HG03103 (cell line): ENCODE results near the gene GCAT.

ENCODE experiments used
- ATAC-seq: cut with Tn5 transposase; IDR thresholded peaks from one replicate; pipeline ENCODE4 v1.9.1; 2021; ENCODE audit warnings: low read depth; ENCODE audit not compliant: unreplicated experiment

Gene GCAT

DNA sequence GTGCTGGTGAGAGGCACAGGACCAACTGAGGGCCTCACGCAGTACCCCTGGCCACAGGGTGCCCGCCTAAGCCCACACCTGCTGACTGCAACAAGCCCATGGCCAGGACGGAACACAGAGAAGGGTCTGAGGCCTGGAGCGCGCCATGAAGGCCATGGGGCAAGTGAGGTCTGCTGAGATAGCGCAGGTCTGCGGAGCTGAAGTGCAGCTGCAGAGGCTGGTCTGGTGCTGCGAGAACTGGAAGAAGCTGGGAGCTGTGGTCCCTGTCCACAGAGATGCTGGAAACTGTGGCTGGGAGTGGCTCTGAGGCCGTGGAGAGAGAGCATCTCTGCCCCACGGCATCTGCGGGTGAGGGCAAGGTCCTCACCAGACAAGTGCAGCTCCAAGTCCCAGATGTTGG, 23.7 kb downstream of the GCAT start:
- no peak for ATAC-seq

DNA sequence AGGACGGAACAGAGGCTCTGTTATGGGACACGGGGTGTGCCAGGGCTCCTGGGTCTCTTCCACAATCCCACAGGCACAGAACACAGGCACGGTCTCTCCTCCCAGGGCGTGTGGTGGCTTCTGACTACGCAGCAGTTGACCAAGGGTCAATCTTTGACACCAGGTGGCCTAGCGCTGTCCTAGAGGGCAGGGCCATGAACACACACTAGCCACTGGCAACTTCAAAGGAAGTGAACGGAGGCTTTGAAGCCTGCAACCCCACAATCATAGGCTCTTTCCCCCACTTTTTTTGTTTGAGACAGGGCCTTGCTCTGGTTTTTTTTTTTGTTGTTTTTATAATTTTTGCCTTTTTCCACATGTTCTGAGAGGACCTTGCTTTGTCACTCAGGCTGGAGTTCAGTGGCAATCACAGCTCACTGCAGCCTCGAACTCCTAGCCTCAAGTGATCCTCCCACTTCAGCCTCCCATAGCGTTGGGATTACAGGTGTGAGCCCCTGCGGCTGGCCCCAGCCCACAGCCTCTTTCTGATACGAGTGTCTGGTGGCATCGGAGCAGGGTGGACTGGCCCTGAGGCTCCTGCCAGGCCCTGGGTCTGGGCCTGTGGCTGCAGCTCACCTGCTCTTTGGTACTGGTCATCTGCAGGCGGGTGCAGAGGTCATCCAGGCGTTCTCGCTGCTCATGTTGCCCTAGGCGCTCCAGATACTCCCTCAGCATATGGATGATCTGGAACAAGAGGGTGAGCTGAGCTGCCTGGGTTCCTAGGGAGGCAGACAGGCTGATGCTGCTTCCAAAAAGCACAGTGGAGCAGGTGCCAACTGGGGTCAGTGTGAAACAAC, 24.5 kb downstream of the GCAT start:
- ATAC-seq, result no peak

DNA sequence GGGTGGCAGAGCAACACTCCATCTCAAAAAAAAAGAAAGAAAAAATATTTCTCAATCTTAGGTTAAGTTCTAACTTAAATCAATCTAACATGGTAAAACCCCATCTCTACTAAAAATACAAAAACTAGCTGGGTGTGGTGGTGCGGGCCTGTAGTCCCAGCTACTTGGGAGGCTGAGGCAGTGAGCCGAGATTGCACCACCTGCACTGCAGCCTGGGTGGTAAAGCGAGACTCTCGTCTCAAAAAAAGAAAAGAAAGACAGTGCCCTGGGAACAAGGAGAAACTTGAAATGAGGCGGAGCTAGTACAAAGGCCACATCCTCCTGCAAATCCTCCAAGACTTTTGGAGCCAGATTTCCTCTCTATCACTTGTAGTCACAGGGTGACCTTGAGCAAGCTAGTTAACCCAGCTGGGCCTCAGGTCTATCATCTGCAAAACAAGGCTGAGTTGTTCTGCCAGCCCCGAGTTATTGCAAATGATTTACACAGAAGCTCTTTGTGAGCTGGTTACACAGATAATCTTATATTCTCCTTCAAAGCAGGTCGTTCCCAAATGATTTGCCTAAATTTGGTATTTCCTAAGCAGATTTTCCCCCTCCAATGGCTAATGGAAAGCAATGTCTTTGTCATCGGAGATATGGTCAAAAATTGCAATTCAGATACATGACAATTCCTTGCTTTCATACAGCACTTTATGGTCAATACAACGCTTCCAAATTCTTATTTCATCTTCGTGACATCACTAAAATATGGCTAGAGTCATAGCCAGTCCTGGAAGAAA, 34.5 kb downstream of the GCAT start:
- ATAC-seq, result no peak

DNA sequence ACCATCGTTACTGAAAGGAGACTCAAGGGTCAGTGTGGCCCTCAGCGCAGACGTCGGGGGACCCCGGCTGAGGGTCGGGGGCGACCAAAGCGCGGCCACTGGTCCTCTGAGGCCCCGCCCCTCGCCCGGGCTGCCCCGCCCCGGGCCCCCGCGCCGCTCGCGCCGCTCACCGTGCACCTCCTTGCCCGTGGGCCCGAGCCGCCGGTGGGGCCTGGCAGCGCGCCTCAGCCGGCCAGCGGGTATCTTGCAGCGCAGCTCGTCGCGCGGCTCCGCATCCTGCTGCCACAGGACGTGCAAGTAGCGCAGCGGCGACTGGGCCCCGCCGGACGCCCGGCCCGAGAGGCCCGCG, 36.0 kb downstream of the GCAT start:
- peak; percentile 34 for ATAC-seq

DNA sequence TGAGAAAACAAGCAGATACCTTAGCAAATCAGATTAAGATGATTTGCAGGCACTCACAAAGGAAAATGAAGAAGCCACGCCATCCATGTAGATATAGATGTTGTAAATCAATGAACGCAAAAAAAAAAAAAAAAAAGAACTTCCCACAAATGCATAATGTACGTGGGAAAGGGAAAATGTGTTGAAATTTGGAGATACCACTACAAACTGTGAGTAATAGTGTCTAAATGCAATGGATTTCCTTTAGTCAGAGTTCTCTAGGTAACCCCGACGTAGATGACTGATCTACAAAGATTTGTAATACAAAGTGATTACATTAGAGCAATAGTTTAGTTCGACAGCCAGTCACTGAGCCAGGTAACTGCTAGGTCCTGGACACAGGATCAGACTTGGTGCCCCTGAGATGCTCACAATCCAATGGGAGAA, 37.2 kb downstream of the GCAT start:
- no peak for ATAC-seq

DNA sequence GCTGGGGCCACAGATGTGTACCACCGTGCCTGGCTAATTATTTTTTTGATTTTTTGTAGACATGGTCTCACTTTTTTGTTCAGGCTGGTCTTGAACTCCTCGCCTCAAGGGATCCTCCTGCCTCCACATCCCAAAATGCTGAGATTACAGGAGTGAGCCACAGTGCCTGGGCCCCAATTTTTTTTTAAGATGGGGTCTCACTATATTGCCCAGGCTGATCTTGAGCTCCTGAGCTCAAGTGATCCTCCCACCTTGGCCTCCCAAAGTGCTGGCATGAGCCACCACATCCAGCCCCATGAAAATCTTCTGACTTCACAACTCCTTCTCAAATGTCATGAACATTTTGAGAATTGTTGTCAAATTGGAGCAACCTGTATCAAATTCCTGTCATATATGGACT, 38.7 kb downstream of the GCAT start:
- ATAC-seq, result no peak

DNA sequence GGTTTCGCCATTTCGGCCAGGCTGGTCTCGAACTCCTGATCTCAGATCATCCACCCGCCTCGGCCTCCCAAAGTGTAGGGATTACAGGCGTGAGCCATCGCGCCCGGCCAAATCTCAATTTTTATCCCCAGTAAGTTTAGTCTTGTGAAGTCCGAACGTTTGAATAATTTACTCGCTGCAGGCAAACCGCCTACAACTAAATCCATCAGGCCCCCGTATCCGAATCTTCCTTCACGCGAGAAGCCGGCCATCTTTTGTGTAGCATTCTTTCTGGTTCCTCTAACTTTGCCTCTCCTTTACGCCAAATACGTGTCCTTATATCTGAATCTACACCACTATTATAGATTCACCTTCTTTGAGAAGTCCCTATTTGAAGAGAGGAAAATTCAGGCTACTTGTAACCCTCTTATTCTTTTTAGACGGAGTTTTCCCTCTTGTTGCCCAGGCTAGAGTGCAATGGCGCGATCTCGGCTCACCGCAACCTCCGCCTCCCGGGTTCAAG, 40.9 kb downstream of the GCAT start:
- no peak for ATAC-seq

DNA sequence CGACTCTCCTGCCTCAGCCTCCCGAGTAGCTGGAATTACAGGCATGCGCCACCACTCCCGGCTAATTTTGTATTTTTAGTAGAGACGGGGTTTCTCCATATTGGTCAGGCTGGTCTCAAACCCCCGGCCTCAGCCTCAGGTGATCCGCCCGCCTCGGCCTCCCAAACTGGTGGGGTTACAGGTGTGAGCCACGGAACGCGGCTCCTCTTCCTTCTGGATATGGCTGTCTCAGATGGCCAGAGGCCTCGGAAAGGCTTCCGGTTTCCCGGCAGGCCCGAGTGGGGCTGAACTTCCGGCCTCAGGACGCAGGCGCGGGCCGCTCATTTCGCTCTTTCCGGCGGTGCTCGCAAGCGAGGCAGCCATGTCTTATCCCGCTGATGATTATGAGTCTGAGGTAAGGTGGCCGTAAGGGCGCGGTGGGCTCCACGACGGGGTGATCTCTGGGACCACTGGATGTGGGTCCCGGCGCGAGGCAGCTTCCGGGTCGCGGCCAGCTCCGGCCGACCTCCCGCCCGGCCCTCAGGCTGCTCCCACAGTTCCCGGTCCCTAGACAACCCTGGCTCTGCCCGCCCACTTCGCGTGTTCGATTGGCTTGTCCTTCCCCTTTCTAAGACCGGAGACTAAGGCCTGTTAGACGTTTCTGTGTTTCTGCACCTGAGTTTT, 41.5 kb downstream of the GCAT start, which contains the start of gene EIF3L:
EIF3L (plus strand) TSS at position 331 of the 663 bp plus-strand sequence; CDS start at position 362, 31 bp downstream.
- ATAC-seq, result no peak

DNA sequence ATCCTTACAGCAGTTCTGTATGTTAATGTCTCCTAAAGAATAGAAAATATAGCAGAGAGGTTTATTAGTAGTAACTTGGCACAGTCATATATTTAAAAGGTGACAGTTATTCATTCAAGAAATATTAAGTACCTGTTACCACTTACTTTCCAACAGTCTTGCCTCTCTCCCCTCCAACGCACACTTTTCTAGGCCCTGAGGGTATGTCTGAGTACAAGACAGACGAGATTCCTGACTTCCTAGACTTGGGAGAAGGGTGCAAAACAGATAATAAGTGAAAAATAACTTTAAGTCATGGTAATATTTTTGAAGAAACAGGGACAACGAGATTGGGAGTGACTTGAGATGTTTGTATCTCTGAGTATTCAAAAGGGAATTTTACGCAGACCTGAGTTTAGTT, 43.1 kb downstream of the GCAT start:
- no peak for ATAC-seq

DNA sequence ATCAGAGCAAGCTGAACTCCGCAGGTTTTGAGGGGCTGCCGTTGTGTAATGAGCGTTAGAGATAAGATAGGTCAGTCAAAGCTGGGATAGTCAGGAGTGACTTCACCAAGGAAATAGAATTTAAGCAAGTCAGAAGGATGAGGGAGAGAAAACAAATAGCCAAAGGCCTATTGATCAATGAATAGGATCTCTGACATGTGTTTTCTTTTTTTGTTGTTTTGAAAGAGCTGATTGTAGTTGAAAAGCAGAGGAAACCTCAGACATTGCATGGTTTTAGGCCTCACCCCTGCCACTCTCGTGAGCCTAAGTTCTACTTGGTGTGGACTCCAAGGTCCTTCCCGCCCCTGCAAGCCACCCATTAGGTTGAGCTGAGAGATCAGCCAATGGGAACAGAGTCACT, 44.7 kb downstream of the GCAT start:
- no peak for ATAC-seq

DNA sequence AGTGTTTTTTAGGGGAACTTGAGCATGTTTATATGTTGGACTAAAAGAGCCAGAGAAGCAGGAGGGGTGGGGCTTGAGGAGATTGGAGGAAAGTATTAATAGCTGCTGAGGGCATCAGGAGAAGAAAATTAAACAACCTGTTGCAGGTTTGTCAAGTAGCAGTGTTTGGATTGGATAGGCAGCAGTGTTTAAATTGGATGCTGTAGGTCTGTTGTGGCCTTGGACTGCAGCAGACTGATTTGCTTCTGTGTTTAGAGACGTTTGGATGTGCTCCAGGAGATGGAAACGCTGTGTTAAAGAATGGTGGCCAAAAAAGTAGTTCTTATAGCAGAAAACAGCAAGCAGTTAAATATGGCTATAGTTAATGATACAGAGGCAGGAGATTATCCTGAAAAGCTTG, 47.2 kb downstream of the GCAT start:
- ATAC-seq, result no peak

DNA sequence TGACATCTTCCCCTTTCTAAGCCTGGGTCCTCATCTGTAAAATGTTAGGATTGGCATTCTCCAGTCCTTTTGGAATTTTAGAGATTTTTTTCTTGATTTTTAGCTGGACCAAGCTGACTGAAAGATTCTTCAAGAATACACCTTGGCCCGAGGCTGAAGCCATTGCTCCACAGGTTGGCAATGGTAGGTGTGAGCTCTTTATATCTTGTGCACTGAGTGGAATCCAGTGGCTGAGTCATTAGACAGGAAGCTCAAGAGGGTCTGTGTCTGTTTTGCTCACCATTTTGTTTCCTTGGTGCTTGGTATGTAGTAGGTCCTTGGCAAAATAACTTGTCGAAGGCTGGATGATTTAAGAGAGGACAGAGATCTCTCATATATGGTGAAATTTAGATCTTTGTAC, 47.7 kb downstream of the GCAT start:
- no peak for ATAC-seq

DNA sequence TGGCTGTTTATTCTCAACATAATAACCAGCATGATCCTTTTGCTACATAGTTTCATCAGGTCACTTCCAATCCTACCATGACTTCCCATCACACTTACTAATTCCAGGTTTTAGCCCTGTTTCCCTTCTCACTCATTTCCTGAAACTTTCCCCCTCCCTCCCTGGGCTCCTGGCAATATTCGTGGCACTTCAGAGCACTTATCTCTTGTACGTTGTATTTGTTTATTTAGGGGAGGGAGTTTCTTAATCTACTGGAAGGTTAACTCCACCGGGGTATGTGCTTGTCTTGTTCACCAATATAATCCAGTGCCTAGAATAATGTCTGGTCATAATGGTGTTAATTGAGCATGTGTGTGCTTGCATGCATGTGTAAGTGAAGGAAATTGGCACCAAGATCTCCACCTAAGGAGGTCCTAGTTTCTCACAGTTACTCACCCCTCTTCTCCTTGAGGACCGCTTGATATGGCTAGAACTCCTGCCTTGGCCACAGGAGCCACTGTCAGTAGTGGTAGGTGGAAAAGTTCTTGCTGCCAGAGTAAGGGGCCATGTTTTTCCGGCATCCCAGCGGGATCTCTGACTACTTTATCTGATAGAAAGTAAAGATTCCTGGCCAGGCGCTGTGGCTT, 53.2 kb downstream of the GCAT start:
- ATAC-seq, result no peak

DNA sequence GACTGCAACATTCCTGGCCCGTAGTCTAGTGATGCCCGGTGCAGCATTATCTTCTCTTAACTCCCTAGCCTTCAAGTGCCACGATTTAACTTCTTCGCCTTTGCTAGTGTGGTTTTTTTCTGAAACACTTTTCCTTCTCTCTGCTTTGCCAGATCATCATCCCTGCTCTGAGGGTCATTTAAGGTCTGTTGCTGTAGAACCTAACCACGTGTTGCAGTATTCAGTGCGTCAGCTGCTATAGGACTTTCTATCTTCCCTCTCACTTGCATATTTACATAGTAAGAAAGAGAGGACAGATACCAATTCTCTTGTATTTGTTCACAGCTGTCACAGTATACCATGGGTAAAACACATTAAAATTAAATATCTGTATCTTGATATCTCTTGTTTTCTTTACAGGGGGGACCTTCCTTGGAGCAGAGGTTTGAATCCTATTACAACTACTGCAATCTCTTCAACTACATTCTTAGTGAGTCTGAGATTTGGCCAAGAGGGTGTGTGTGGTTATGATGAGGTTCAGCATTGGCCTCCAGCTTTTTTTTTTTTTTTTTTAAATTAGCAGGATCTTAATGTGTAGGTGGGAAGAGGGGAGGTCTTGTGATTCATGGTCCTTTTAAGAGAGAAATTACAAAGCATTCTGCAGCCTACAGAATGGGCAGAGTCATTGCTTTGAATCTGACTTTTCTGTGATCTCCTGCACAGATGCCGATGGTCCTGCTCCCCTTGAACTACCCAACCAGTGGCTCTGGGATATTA, 55.0 kb downstream of the GCAT start:
- ATAC-seq, result no peak

DNA sequence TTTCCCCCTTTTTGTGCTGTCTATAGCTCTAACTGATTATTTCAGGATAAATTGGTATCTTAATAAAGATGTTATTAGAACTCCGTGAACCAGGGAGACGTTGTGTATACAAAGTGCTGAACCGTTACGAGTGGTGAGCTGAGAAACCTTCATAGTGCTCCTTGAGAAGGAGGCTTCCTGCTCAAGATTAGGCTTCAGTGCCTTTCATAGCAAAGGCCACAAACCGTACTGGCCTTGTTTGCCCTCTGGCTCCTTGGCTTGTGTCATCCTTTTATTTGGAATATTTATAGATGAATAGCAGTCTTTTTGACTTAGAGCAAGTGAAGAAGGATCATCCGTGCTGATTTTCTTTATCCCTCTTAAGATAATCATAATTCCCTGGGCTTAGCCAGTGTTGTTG, 57.8 kb downstream of the GCAT start:
- no peak for ATAC-seq
